Measurements from ENCODE around the gene MAT1A. TPM values are rescaled to one million over a fixed set of nuclear protein-coding genes. Genes with fewer than 3 reads are reported as not detected.
A peak's percentile ranks its signal among the peaks of the same experiment; 100 is the strongest.

MAT1A gene
- total and polyA plus RNA-seq, 2 of the 13 experiments (the other 11 are each of a cell fraction or from before 2014, with no cell fraction given) = 57.1 to 76.9 TPM

DNA sequence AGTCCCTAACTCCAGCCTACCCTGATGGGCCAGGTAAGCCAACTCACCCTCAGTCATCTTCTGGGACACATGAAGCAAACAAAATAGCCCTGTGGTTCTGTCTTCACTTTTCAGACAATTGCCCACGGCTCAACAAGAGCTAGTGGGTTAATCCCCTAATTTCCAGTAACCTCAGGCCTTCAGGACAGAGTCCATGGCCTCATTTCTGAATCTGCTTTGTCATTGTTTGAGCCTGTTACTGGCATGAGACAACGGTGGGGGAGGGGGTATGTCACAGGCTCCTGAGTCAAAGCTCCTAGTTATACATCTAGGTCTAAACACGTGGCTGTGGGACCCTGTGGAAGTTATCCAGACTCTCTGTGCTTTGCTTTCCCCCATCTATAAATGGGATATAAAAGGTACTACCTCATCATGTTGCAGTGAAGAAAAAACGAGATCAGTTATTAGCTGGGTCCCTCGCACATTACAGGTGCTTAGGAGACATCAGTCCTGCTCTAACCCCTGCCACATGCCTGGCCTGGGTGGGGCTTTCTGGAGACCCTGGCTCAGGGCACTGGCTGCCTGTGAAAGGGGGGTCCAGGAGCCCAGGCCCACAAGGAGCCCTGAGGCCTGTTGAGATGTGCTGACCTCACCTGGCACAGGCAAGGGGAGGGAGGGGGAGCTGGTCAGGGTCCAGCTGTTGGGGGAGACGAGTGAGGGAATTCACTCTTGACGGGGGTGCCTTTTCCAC lies 16.5 kb downstream of the MAT1A start (continued):
- TF ChIP-seq JARID2 (CRISPR knock-in tag; IDR thresholded peaks at IDR 0.05; ENCODE audit: insufficient replicate concordance) (no peak), ZNF160 (CRISPR knock-in tag; IDR thresholded peaks at IDR 0.05) (no peak), ZNF644 (CRISPR knock-in tag; IDR thresholded peaks at IDR 0.05; ENCODE audit: low read depth) (peak; percentile 63; the same call in 1 of the 2 replicates), SRSF4 (IDR thresholded peaks at IDR 0.05; ENCODE audit: low read depth, low read length, poor library complexity, severe bottlenecking) (no peak), PAX8 (CRISPR knock-in tag; IDR thresholded peaks at IDR 0.05; ENCODE audit: borderline replicate concordance) (no peak), SP2 (CRISPR knock-in tag; IDR thresholded peaks at IDR 0.05) (no peak), ZNF577 (CRISPR knock-in tag; IDR thresholded peaks at IDR 0.05; ENCODE audit: borderline replicate concordance, low read depth) (no peak), HMGA1 (CRISPR knock-in tag; conservative IDR thresholded peaks at IDR 0.05) (no peak), EED (CRISPR knock-in tag; IDR thresholded peaks at IDR 0.05) (no peak), ELF3 (CRISPR knock-in tag; IDR thresholded peaks at IDR 0.05) (no peak; the same call in 1 of the 2 replicates), NFKBIZ (CRISPR knock-in tag; IDR thresholded peaks at IDR 0.05) (peak; percentile 81; the same call in 1 of the 2 replicates), ZNF569 (CRISPR knock-in tag; IDR thresholded peaks at IDR 0.05; ENCODE audit: borderline replicate concordance) (no peak), PTBP1 (IDR thresholded peaks at IDR 0.05; ENCODE audit: low read depth, low read length, poor library complexity, severe bottlenecking) (no peak), RBAK (CRISPR knock-in tag; IDR thresholded peaks at IDR 0.05) (no peak), ZNF207 (IDR thresholded peaks at IDR 0.05; ENCODE audit: borderline replicate concordance) (no peak), ZNF788 (CRISPR knock-in tag; IDR thresholded peaks at IDR 0.05; ENCODE audit: borderline replicate concordance) (no peak; the same call in 1 of the 2 replicates), HCFC1 (IDR thresholded peaks at IDR 0.05; ENCODE audit: low read depth, low read length) (no peak), ZNF782 (CRISPR knock-in tag; IDR thresholded peaks at IDR 0.05; ENCODE audit: borderline replicate concordance) (no peak), U2AF1 (optimal IDR thresholded peaks at IDR 0.05; ENCODE audit: low read depth, low read length) (no peak), ZNF546 (CRISPR knock-in tag; conservative IDR thresholded peaks at IDR 0.05) (0 out of 2 replicates have a peak, but pooled peaks have one; percentile 33), KDM2A (CRISPR knock-in tag; IDR thresholded peaks at IDR 0.05; ENCODE audit: borderline replicate concordance, low read depth) (no peak), TOE1 (CRISPR knock-in tag; IDR thresholded peaks at IDR 0.05) (no peak)
- TF ChIP-seq, protein P1, sequence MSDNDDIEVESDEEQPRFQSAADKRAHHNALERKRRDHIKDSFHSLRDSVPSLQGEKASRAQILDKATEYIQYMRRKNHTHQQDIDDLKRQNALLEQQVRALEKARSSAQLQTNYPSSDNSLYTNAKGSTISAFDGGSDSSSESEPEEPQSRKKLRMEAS (IDR thresholded peaks at IDR 0.05) = peak; percentile 85
- TF ChIP-seq, protein P2, sequence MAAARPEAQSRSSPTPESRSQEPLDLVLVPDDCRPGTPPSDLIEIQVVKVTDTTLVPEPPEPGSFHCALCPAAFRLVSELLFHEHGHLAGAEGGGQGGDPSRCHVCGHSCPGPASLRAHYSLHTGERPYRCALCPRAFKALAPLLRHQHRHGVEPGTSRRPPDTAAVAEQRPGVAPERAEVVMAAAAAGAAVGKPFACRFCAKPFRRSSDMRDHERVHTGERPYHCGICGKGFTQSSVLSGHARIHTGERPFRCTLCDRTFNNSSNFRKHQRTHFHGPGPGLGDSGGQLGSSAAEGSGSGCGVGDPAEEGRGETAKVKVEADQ (CRISPR knock-in tag; IDR thresholded peaks at IDR 0.05; ENCODE audit: borderline replicate concordance) = no peak
- TF ChIP-seq, protein P3, sequence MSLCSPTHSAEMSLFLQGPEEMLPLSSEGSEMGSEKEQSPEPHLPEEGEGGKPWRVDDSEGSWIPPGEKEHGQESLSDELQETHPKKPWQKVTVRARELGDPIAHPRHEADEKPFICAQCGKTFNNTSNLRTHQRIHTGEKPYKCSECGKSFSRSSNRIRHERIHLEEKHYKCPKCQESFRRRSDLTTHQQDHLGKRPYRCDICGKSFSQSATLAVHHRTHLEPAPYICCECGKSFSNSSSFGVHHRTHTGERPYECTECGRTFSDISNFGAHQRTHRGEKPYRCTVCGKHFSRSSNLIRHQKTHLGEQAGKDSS (CRISPR knock-in tag; IDR thresholded peaks at IDR 0.05; ENCODE audit: borderline replicate concordance, low read depth) = no peak
- TF ChIP-seq, protein P4, sequence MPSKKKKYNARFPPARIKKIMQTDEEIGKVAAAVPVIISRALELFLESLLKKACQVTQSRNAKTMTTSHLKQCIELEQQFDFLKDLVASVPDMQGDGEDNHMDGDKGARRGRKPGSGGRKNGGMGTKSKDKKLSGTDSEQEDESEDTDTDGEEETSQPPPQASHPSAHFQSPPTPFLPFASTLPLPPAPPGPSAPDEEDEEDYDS (CRISPR knock-in tag; IDR thresholded peaks at IDR 0.05) = peak; percentile 24; the same call in 1 of the 2 replicates
- TF ChIP-seq, protein P5, sequence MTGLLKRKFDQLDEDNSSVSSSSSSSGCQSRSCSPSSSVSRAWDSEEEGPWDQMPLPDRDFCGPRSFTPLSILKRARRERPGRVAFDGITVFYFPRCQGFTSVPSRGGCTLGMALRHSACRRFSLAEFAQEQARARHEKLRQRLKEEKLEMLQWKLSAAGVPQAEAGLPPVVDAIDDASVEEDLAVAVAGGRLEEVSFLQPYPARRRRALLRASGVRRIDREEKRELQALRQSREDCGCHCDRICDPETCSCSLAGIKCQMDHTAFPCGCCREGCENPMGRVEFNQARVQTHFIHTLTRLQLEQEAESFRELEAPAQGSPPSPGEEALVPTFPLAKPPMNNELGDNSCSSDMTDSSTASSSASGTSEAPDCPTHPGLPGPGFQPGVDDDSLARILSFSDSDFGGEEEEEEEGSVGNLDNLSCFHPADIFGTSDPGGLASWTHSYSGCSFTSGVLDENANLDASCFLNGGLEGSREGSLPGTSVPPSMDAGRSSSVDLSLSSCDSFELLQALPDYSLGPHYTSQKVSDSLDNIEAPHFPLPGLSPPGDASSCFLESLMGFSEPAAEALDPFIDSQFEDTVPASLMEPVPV (CRISPR knock-in tag; IDR thresholded peaks at IDR 0.05) = no peak

Data from HepG2 (cell line).